ENCODE results near the gene DDX51. TPM values are rescaled to one million over a fixed set of nuclear protein-coding genes. Genes with fewer than 3 reads are reported as not detected.

Gene DDX51
- polyA plus RNA-seq (2013) = 13.1 TPM

DNA sequence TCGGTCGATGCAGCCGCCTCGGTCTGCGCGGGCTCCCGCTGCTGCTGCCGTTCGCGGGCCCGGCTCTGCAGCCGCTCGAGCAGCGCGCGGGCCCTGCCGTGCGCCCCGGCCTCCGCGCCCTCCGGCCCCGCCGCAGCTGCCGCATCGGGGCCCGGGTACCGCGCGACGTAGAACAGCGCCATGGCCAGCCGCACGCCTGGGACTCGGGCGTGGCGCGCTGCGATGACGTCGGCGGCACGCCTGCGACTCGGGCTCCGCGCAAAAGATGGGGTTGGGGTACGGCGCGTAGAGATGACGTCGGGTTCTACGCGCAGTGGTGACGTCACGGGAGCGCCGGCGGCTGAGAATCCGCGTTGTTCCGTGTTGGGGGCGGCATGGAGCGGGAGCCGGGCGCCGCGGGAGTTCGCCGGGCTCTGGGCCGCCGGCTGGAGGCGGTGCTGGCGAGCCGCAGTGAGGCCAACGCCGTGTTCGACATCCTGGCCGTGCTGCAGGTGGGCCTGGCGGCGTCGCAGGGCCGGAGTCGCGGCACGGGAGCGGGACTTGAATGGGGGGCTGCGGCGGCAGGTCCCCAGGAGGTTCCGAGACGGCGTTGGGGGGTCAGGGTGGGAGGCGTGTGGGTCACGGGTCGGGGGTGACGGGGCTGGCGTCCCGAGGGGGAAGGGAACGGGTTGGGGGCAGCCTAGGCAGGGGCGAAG lies at the start of gene DDX51, which contains the start of gene NOC4L:
Gene DDX51 (minus strand): TSS at position 205 of the 695 bp plus-strand sequence. CDS start 23 bp downstream, at position 182.
Gene NOC4L (plus strand): TSS at position 343 of the 695 bp plus-strand sequence. CDS start 32 bp downstream, at position 375.
- Histone ChIP-seq H3K27me3 (replicated peaks in 2 of 5; ENCODE audit: control insufficient read depth in 4 of 5, insufficient read depth in 5 of 5, low read length in 4 of 5) (no peaks in the 10 kb centered on the region), H3K27ac (ENCODE audit: insufficient read depth in 1 of 2, low read depth in 1 of 2, low read length in 2 of 2, poor library complexity in 1 of 2, severe bottlenecking in 2 of 2) (peak within 1 kb of the TSS; percentile 50 to 85), H3K4me1 (ENCODE audit: control extremely low read depth in 1 of 4, control insufficient read depth in 4 of 4, insufficient read depth in 4 of 4, low read length in 3 of 4) (peaks cover 0 to 23% (median 22%) of the 10 kb centered on the region in 4 experiments), H3K4me3 (ENCODE audit: control insufficient read depth in 1 of 7, extremely low read depth in 1 of 7, insufficient read depth in 4 of 7, low read depth in 2 of 7, low read length in 6 of 7) (peak within 1 kb of the TSS; percentile 68 to 90 (median 83)), H3K9me3 (ENCODE audit: control extremely low read depth in 1 of 5, control insufficient read depth in 4 of 5, insufficient read depth in 2 of 5, low read depth in 1 of 5, low read length in 4 of 5) (no peaks in the 10 kb centered on the region), H3K36me3 (ENCODE audit: control insufficient read depth in 4 of 4, insufficient read depth in 4 of 4, low read length in 3 of 4) (peaks cover 11 to 62% (median 41%) of the 10 kb centered on the region in 4 experiments)
- peak; percentile 96 to 98 (median 97) for DNase-seq
- POLR2A ChIA-PET = no interaction called here
- WGBS (ENCODE audit: insufficient coverage) = under 1% methylated on average over 83 of the region's 100 CpGs
- CTCF ChIA-PET = interaction anchor here (1.5 kb wide), 1 partner anchor 270 kb away, joined by 5 read pairs; no protein-coding TSS in a partner anchor

DNA sequence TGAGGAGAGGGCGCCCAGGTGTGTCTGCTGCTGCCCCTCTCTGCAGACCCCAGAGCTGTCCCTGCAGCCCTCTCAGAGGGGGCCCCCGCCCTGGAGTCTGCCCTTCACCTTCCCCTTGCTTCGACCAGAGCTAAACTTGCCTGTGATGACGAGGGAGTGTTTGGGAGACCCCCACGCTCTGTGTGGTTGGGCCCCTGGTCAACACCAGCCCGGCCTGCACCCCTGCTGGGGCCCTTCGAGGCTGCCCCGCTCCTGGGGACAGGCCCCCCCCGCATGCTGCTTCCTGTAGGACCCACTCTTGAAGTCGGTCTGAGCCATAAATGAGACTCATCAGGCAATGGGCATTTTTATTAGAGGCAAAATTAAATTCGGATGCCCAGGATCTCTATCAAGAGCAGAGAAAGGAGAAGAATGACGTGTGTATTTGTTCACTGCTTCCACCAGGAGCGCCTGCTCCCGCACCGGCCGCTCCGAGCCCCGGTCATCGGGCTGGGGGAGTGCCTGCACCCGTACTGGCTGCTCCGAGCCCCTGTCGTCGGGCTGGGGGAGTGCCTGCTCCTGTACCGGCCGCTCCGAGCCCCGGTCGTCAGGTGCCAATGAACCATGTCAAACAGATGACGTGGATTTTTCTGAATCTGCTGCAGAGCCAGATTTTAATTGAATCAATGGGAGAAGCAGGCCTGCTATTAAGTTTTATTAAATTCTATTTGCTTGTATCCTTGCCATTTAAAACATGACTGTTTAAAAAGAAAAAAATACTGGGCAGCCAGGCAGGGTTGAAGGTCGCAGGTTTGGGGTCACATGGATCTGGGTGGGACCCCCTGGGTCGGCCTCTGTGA lies 47.8 kb upstream of the DDX51 start:
- peaks cover 0 to 21% (median 19%) of the 10 kb centered on the region in 4 experiments for H3K4me1 ChIP-seq (ENCODE audit: control extremely low read depth in 1 of 4, control insufficient read depth in 4 of 4, insufficient read depth in 4 of 4, low read length in 3 of 4)
- peaks cover 0 to 81% (median 15%) of the 10 kb centered on the region in 5 experiments for H3K27me3 ChIP-seq (replicated peaks in 2 of 5; ENCODE audit: control insufficient read depth in 4 of 5, insufficient read depth in 5 of 5, low read length in 4 of 5)
- no peak overlapping the region for H3K27ac ChIP-seq (ENCODE audit: insufficient read depth in 1 of 2, low read depth in 1 of 2, low read length in 2 of 2, poor library complexity in 1 of 2, severe bottlenecking in 2 of 2)
- POLR2A ChIA-PET = no interaction called here
- 75% methylated on average over 26 of the region's 31 CpGs for WGBS (ENCODE audit: insufficient coverage)
- H3K36me3 ChIP-seq (ENCODE audit: control insufficient read depth in 4 of 4, insufficient read depth in 4 of 4, low read length in 3 of 4) = no peaks in the 10 kb centered on the region
- no peak overlapping the region for H3K4me3 ChIP-seq (ENCODE audit: control insufficient read depth in 1 of 7, extremely low read depth in 1 of 7, insufficient read depth in 4 of 7, low read depth in 2 of 7, low read length in 6 of 7)
- no peak for DNase-seq
- CTCF ChIA-PET = no interaction called here
- H3K9me3 ChIP-seq (ENCODE audit: control extremely low read depth in 1 of 5, control insufficient read depth in 4 of 5, insufficient read depth in 2 of 5, low read depth in 1 of 5, low read length in 4 of 5) = peaks cover 0 to 22% (median 16%) of the 10 kb centered on the region in 5 experiments

- WGBS (ENCODE audit: insufficient coverage) = 91% methylated on average over 25 of the region's 30 CpGs
- DNase-seq = no peak
- H3K27ac ChIP-seq (ENCODE audit: insufficient read depth in 1 of 2, low read depth in 1 of 2, low read length in 2 of 2, poor library complexity in 1 of 2, severe bottlenecking in 2 of 2) = no peak overlapping the region
- H3K36me3 ChIP-seq (ENCODE audit: control insufficient read depth in 4 of 4, insufficient read depth in 4 of 4, low read length in 3 of 4) = no peaks in the 10 kb centered on the region
- ChIA-PET CTCF (no interaction called here), POLR2A (no interaction called here)
- H3K4me1 ChIP-seq (ENCODE audit: control extremely low read depth in 1 of 4, control insufficient read depth in 4 of 4, insufficient read depth in 4 of 4, low read length in 3 of 4) = peaks cover 0 to 31% (median 29%) of the 10 kb centered on the region in 4 experiments
- peak overlapping the region in 1 of 7 experiments; percentile 69 for H3K4me3 ChIP-seq (ENCODE audit: control insufficient read depth in 1 of 7, extremely low read depth in 1 of 7, insufficient read depth in 4 of 7, low read depth in 2 of 7, low read length in 6 of 7)
- peaks cover 0 to 91% (median 15%) of the 10 kb centered on the region in 5 experiments for H3K27me3 ChIP-seq (replicated peaks in 2 of 5; ENCODE audit: control insufficient read depth in 4 of 5, insufficient read depth in 5 of 5, low read length in 4 of 5)
- peaks cover 0 to 22% (median 16%) of the 10 kb centered on the region in 5 experiments for H3K9me3 ChIP-seq (ENCODE audit: control extremely low read depth in 1 of 5, control insufficient read depth in 4 of 5, insufficient read depth in 2 of 5, low read depth in 1 of 5, low read length in 4 of 5)
Observed at GRCh38 chr12:132190834-132191500, 46.8 kb upstream of the DDX51 start.

GRCh38 chr12:132190012-132190755 lies 46.1 kb upstream of the DDX51 start:
- ChIA-PET CTCF (interaction anchor here (1.2 kb wide), 1 partner anchor 11 kb away, joined by 3 read pairs; no protein-coding TSS in a partner anchor), POLR2A (no interaction called here)
- Histone ChIP-seq H3K27me3 (replicated peaks in 2 of 5; ENCODE audit: control insufficient read depth in 4 of 5, insufficient read depth in 5 of 5, low read length in 4 of 5) (peaks cover 0 to 96% (median 20%) of the 10 kb centered on the region in 5 experiments), H3K4me1 (ENCODE audit: control extremely low read depth in 1 of 4, control insufficient read depth in 4 of 4, insufficient read depth in 4 of 4, low read length in 3 of 4) (peaks cover 0 to 37% (median 32%) of the 10 kb centered on the region in 4 experiments), H3K36me3 (ENCODE audit: control insufficient read depth in 4 of 4, insufficient read depth in 4 of 4, low read length in 3 of 4) (no peaks in the 10 kb centered on the region), H3K9me3 (ENCODE audit: control extremely low read depth in 1 of 5, control insufficient read depth in 4 of 5, insufficient read depth in 2 of 5, low read depth in 1 of 5, low read length in 4 of 5) (peaks cover 0 to 22% (median 16%) of the 10 kb centered on the region in 5 experiments), H3K27ac (ENCODE audit: insufficient read depth in 1 of 2, low read depth in 1 of 2, low read length in 2 of 2, poor library complexity in 1 of 2, severe bottlenecking in 2 of 2) (no peak overlapping the region), H3K4me3 (ENCODE audit: control insufficient read depth in 1 of 7, extremely low read depth in 1 of 7, insufficient read depth in 4 of 7, low read depth in 2 of 7, low read length in 6 of 7) (peak overlapping the region; percentile 19 to 75 (median 58))
- DNase-seq = no peak
- WGBS (ENCODE audit: insufficient coverage) = 52% methylated on average over 44 of the region's 59 CpGs

DNA sequence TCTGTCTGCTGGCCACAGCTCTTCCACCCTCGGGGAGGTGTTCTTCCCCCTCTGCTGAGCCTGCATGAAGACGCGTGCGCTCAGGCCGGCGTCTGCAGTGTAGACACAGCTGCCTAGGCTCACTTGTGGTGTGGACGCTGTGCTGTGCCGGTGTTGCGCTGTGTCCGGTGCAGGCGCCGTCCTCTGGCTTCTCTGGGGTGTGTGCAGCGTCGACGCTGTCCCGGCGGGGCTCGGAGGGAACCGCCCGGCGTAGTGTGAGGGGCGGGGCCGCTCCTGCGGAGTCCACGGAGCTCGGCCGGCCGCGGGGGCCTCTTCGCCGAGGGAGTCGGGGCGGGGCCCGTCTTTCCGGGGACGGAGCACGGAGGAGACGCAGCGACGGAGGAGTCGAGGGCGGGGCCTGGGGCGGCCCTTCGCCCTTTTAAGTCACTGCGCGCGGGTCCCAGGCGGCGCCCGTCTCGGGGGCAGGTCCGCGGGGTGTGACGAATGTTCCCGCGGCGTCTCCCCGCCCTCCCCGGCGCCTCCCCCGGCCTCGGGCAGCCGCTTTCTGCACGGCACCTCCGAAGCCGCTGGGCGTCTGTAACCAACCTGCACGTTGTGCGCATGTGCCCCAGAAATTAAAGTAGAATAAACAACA lies 45.4 kb upstream of the DDX51 start:
- peaks cover 0 to 37% (median 32%) of the 10 kb centered on the region in 4 experiments for H3K4me1 ChIP-seq (ENCODE audit: control extremely low read depth in 1 of 4, control insufficient read depth in 4 of 4, insufficient read depth in 4 of 4, low read length in 3 of 4)
- H3K36me3 ChIP-seq (ENCODE audit: control insufficient read depth in 4 of 4, insufficient read depth in 4 of 4, low read length in 3 of 4) = no peaks in the 10 kb centered on the region
- H3K9me3 ChIP-seq (ENCODE audit: control extremely low read depth in 1 of 5, control insufficient read depth in 4 of 5, insufficient read depth in 2 of 5, low read depth in 1 of 5, low read length in 4 of 5) = peaks cover 0 to 20% (median 14%) of the 10 kb centered on the region in 5 experiments
- POLR2A ChIA-PET = no interaction called here
- CTCF ChIA-PET = interaction anchor here (0.8 to 1.2 kb wide), 3 partner anchors 10 to 225 kb away, joined by 3 to 4 read pairs (median 3); no protein-coding TSS in a partner anchor
- DNase-seq = peak; percentile 66 to 84 (median 79)
- WGBS (ENCODE audit: insufficient coverage) = under 1% methylated on average over 56 of the region's 69 CpGs
- H3K27ac ChIP-seq (ENCODE audit: insufficient read depth in 1 of 2, low read depth in 1 of 2, low read length in 2 of 2, poor library complexity in 1 of 2, severe bottlenecking in 2 of 2) = no peak overlapping the region
- peaks cover 0 to 98% (median 23%) of the 10 kb centered on the region in 5 experiments for H3K27me3 ChIP-seq (replicated peaks in 2 of 5; ENCODE audit: control insufficient read depth in 4 of 5, insufficient read depth in 5 of 5, low read length in 4 of 5)
- peak overlapping the region; percentile 19 to 75 (median 58) for H3K4me3 ChIP-seq (ENCODE audit: control insufficient read depth in 1 of 7, extremely low read depth in 1 of 7, insufficient read depth in 4 of 7, low read depth in 2 of 7, low read length in 6 of 7)

- H3K27me3 ChIP-seq (replicated peaks in 2 of 5; ENCODE audit: control insufficient read depth in 4 of 5, insufficient read depth in 5 of 5, low read length in 4 of 5) = peaks cover 0 to 98% (median 27%) of the 10 kb centered on the region in 5 experiments
- 35% methylated on average over 17 of the region's 20 CpGs for WGBS (ENCODE audit: insufficient coverage)
Observed at GRCh38 chr12:132188916-132189325, 44.8 kb upstream of the DDX51 start.

More at GRCh38 chr12:132188916-132189325, 44.8 kb upstream of the DDX51 start:
- peaks cover 0 to 14% (median 10%) of the 10 kb centered on the region in 5 experiments for H3K9me3 ChIP-seq (ENCODE audit: control extremely low read depth in 1 of 5, control insufficient read depth in 4 of 5, insufficient read depth in 2 of 5, low read depth in 1 of 5, low read length in 4 of 5)
- ChIA-PET CTCF (interaction anchor here (0.8 to 1.1 kb wide), 2 partner anchors 26 to 226 kb away, joined by 3 to 4 read pairs; no protein-coding TSS in a partner anchor), POLR2A (no interaction called here)
- no peaks in the 10 kb centered on the region for H3K36me3 ChIP-seq (ENCODE audit: control insufficient read depth in 4 of 4, insufficient read depth in 4 of 4, low read length in 3 of 4)
- H3K27ac ChIP-seq (ENCODE audit: insufficient read depth in 1 of 2, low read depth in 1 of 2, low read length in 2 of 2, poor library complexity in 1 of 2, severe bottlenecking in 2 of 2) = no peak overlapping the region
- H3K4me3 ChIP-seq (ENCODE audit: control insufficient read depth in 1 of 7, extremely low read depth in 1 of 7, insufficient read depth in 4 of 7, low read depth in 2 of 7, low read length in 6 of 7) = peak overlapping the region in 5 of 7 experiments; percentile 40 to 75 (median 69)
- no peak for DNase-seq
- peaks cover 0 to 37% (median 32%) of the 10 kb centered on the region in 4 experiments for H3K4me1 ChIP-seq (ENCODE audit: control extremely low read depth in 1 of 4, control insufficient read depth in 4 of 4, insufficient read depth in 4 of 4, low read length in 3 of 4)
